ENCODE results near the gene NALCN. TPM values are rescaled to one million over a fixed set of nuclear protein-coding genes. Genes with fewer than 3 reads are reported as not detected.

NALCN gene
- total RNA-seq, 1 experiment from 2014 or later, result 0.07 TPM

GRCh38 chr13:101425623-101426022, 9.3 kb upstream of the NALCN start:
- DNase-seq, result no peak

GRCh38 chr13:101425156-101425471, 8.8 kb upstream of the NALCN start:
- H3K36me3 ChIP-seq (replicated peaks; ENCODE audit: control insufficient read depth, insufficient read depth, low read length), result no peaks in the 10 kb centered on the region
- H3K4me3 ChIP-seq (ENCODE audit: insufficient read depth, low read depth, low read length), result no peak overlapping the region

More at GRCh38 chr13:101425623-101426022, 9.3 kb upstream of the NALCN start:
- Histone ChIP-seq H3K27me3 (ENCODE audit: control insufficient read depth, insufficient read depth, low read length) (no peaks in the 10 kb centered on the region), H3K4me3 (ENCODE audit: insufficient read depth, low read depth, low read length) (no peak overlapping the region), H3K36me3 (replicated peaks; ENCODE audit: control insufficient read depth, insufficient read depth, low read length) (no peaks in the 10 kb centered on the region)

GRCh38 chr13:101424381-101425155, 8.3 kb upstream of the NALCN start:
- DNase-seq, result no peak
- Histone ChIP-seq H3K27me3 (ENCODE audit: control insufficient read depth, insufficient read depth, low read length) (no peaks in the 10 kb centered on the region), H3K36me3 (replicated peaks; ENCODE audit: control insufficient read depth, insufficient read depth, low read length) (no peaks in the 10 kb centered on the region), H3K4me3 (ENCODE audit: insufficient read depth, low read depth, low read length) (no peak overlapping the region)

More at GRCh38 chr13:101425156-101425471, 8.8 kb upstream of the NALCN start:
- DNase-seq, result no peak
- no peaks in the 10 kb centered on the region for H3K27me3 ChIP-seq (ENCODE audit: control insufficient read depth, insufficient read depth, low read length)

- no peak overlapping the region for H3K4me3 ChIP-seq (ENCODE audit: insufficient read depth, low read depth, low read length)
- H3K27me3 ChIP-seq (ENCODE audit: control insufficient read depth, insufficient read depth, low read length), result no peaks in the 10 kb centered on the region
- no peaks in the 10 kb centered on the region for H3K36me3 ChIP-seq (replicated peaks; ENCODE audit: control insufficient read depth, insufficient read depth, low read length)
- no peak for DNase-seq
Observed at GRCh38 chr13:101423872-101424271, 7.6 kb upstream of the NALCN start.

GRCh38 chr13:101417501-101417900, 1.2 kb upstream of the NALCN start:
- Histone ChIP-seq H3K36me3 (replicated peaks; ENCODE audit: control insufficient read depth, insufficient read depth, low read length) (no peaks in the 10 kb centered on the region), H3K27me3 (ENCODE audit: control insufficient read depth, insufficient read depth, low read length) (peaks cover 25% of the 10 kb centered on the region), H3K4me3 (ENCODE audit: insufficient read depth, low read depth, low read length) (no peak overlapping the region)
- DNase-seq, result no peak

- no peaks in the 10 kb centered on the region for H3K36me3 ChIP-seq (replicated peaks; ENCODE audit: control insufficient read depth, insufficient read depth, low read length)
- H3K4me3 ChIP-seq (ENCODE audit: insufficient read depth, low read depth, low read length), result no peak overlapping the region; the same call in 1 of the 2 replicates
- peaks cover 25% of the 10 kb centered on the region for H3K27me3 ChIP-seq (ENCODE audit: control insufficient read depth, insufficient read depth, low read length)
- peak; percentile 30 for DNase-seq
Observed at GRCh38 chr13:101417043-101417406, 717 bp upstream of the NALCN start.

- no peak for DNase-seq
- peaks cover 25% of the 10 kb centered on the region for H3K27me3 ChIP-seq (ENCODE audit: control insufficient read depth, insufficient read depth, low read length)
- H3K36me3 ChIP-seq (replicated peaks; ENCODE audit: control insufficient read depth, insufficient read depth, low read length), result no peaks in the 10 kb centered on the region
- peak overlapping the region; percentile 22 for H3K4me3 ChIP-seq (ENCODE audit: insufficient read depth, low read depth, low read length)
Observed at GRCh38 chr13:101415358-101416174, 742 bp downstream of the NALCN start.

GRCh38 chr13:101412076-101412475, 4.2 kb downstream of the NALCN start:
- Histone ChIP-seq H3K27me3 (ENCODE audit: control insufficient read depth, insufficient read depth, low read length) (peaks cover 22% of the 10 kb centered on the region), H3K36me3 (replicated peaks; ENCODE audit: control insufficient read depth, insufficient read depth, low read length) (no peaks in the 10 kb centered on the region), H3K4me3 (ENCODE audit: insufficient read depth, low read depth, low read length) (no peak overlapping the region)
- no peak for DNase-seq

GRCh38 chr13:101408992-101409656, 7.2 kb downstream of the NALCN start:
- no peaks in the 10 kb centered on the region for H3K27me3 ChIP-seq (ENCODE audit: control insufficient read depth, insufficient read depth, low read length)
- H3K36me3 ChIP-seq (replicated peaks; ENCODE audit: control insufficient read depth, insufficient read depth, low read length), result no peaks in the 10 kb centered on the region
- no peak overlapping the region for H3K4me3 ChIP-seq (ENCODE audit: insufficient read depth, low read depth, low read length)
- DNase-seq, result no peak

- H3K4me3 ChIP-seq (ENCODE audit: insufficient read depth, low read depth, low read length), result no peak overlapping the region
- DNase-seq, result no peak
- no peaks in the 10 kb centered on the region for H3K36me3 ChIP-seq (replicated peaks; ENCODE audit: control insufficient read depth, insufficient read depth, low read length)
- H3K27me3 ChIP-seq (ENCODE audit: control insufficient read depth, insufficient read depth, low read length), result no peaks in the 10 kb centered on the region
Observed at GRCh38 chr13:101408154-101408553, 8.2 kb downstream of the NALCN start.

GRCh38 chr13:101406791-101407190, 9.5 kb downstream of the NALCN start:
- Histone ChIP-seq H3K36me3 (replicated peaks; ENCODE audit: control insufficient read depth, insufficient read depth, low read length) (no peaks in the 10 kb centered on the region), H3K27me3 (ENCODE audit: control insufficient read depth, insufficient read depth, low read length) (no peaks in the 10 kb centered on the region), H3K4me3 (ENCODE audit: insufficient read depth, low read depth, low read length) (no peak overlapping the region)
- no peak for DNase-seq

GRCh38 chr13:101401196-101401595, 15.1 kb downstream of the NALCN start:
- no peak overlapping the region for H3K4me3 ChIP-seq (ENCODE audit: insufficient read depth, low read depth, low read length)
- DNase-seq, result no peak
- no peaks in the 10 kb centered on the region; the same call in 1 of the 2 replicates for H3K27me3 ChIP-seq (ENCODE audit: control insufficient read depth, insufficient read depth, low read length)
- H3K36me3 ChIP-seq (replicated peaks; ENCODE audit: control insufficient read depth, insufficient read depth, low read length), result no peaks in the 10 kb centered on the region

GRCh38 chr13:101399365-101399764, 16.9 kb downstream of the NALCN start:
- Histone ChIP-seq H3K4me3 (ENCODE audit: insufficient read depth, low read depth, low read length) (no peak overlapping the region), H3K27me3 (ENCODE audit: control insufficient read depth, insufficient read depth, low read length) (no peaks in the 10 kb centered on the region; the same call in 1 of the 2 replicates), H3K36me3 (replicated peaks; ENCODE audit: control insufficient read depth, insufficient read depth, low read length) (no peaks in the 10 kb centered on the region)
- DNase-seq, result no peak

- no peak for DNase-seq
- Histone ChIP-seq H3K27me3 (ENCODE audit: control insufficient read depth, insufficient read depth, low read length) (no peaks in the 10 kb centered on the region; the same call in 1 of the 2 replicates), H3K36me3 (replicated peaks; ENCODE audit: control insufficient read depth, insufficient read depth, low read length) (no peaks in the 10 kb centered on the region), H3K4me3 (ENCODE audit: insufficient read depth, low read depth, low read length) (no peak overlapping the region)
Observed at GRCh38 chr13:101398920-101399319, 17.4 kb downstream of the NALCN start.
